Aorta (tissue), 5 donors: ENCODE results near the gene DPP10. TPM values are rescaled to one million over a fixed set of nuclear protein-coding genes. Genes with fewer than 3 reads are reported as not detected.

ENCODE experiments used
- ATAC-seq: fragments of 200-7000 bp; cut with Tn5 transposase; one replicate; pipeline ENCODE4 v1.9.1; 2022; ENCODE audit warnings: moderate library complexity; ENCODE audit not compliant: low FRiP score
- DNase-seq, 2 donors: peaks; one replicate each; pipeline ENCODE4 v3.0.0-alpha.2; 2020
- H3K27ac ChIP-seq, 2 donors: one replicate each; pipeline ENCODE4 v1.5.1; 2013; ENCODE audit warnings: low read length in 2 of 2, mild to moderate bottlenecking in 2 of 2, moderate library complexity in 2 of 2, control low read depth in 1 of 2, inconsistent platforms in 1 of 2, low read depth in 1 of 2
- H3K27me3 ChIP-seq, 2 donors: one replicate each; pipeline ENCODE4 v1.6.1; 2013; ENCODE audit warnings: control low read depth in 1 of 2, low read length in 1 of 2, mild to moderate bottlenecking in 1 of 2, moderate library complexity in 1 of 2; ENCODE audit not compliant: insufficient read depth in 2 of 2, control insufficient read depth in 1 of 2
- H3K36me3 ChIP-seq, 2 donors: one replicate each; pipeline ENCODE4 v1.6.1; 2013; ENCODE audit warnings: control low read depth in 1 of 2, low read length in 1 of 2, mild to moderate bottlenecking in 1 of 2; ENCODE audit not compliant: insufficient read depth in 2 of 2, control insufficient read depth in 1 of 2
- H3K4me1 ChIP-seq, 2 donors: one replicate each; pipeline ENCODE4 v1.6.1; 2013; ENCODE audit warnings: low read length in 2 of 2, control low read depth in 1 of 2, mild to moderate bottlenecking in 1 of 2, moderate library complexity in 1 of 2; ENCODE audit not compliant: insufficient read depth in 2 of 2, control insufficient read depth in 1 of 2
- H3K4me3 ChIP-seq, 2 donors: one replicate each; pipeline ENCODE4 v1.5.1; 2013; ENCODE audit warnings: low read length in 2 of 2, control low read depth in 1 of 2, mild to moderate bottlenecking in 1 of 2
- H3K9me3 ChIP-seq: one replicate; pipeline ENCODE4 v1.6.1; 2013; ENCODE audit warnings: mild to moderate bottlenecking, low read length; ENCODE audit not compliant: control insufficient read depth
- WGBS, 2 donors: extraction: QIAGEN DNeasy Blood & Tissue Kit; methylation state at CpG; one replicate each; pipeline ENCODE4 v1.1.7; 2013; 5-methylcytosine and 5-hydroxymethylcytosine counted together
- intact Hi-C, 2 donors: fragments of 100-400 bp; cut with DNase I; formaldehyde crosslinking; loops; one replicate each; pipeline versions ENCODE4 v1.14.2 to v1.15.0; 2022
- polyA plus RNA-seq, 2 donors: library from polyadenylated mRNA; stranded (reverse); fragments of 200-250 nt; gene quantifications; one replicate each; pipeline ENCODE4 v1.2.3, GENCODE V29; 2013
- total RNA-seq, 2 donors: library from RNA; stranded (reverse); fragmentation: NEBNext Ultra II Directional; extraction: Animal tissue kit (Norgen Biotek cat#: 25700); gene quantifications; one replicate each; pipeline ENCODE4 v1.2.1, GENCODE V29; 2021
- donor health status: healthy with polysubstance abuse.
- donor health status: Bipolar disorder and iron deficiency.
- donor health status: DM: no; HTN: no; CAD: no.
- donor health status: DM: no; HTN: no; CAD: no.
- donor health status: DM: yes; HTN: yes; CAD: no.

Gene DPP10
- total and polyA plus RNA-seq, 4 donors: 0.13 TPM; not detected in 3

DNA sequence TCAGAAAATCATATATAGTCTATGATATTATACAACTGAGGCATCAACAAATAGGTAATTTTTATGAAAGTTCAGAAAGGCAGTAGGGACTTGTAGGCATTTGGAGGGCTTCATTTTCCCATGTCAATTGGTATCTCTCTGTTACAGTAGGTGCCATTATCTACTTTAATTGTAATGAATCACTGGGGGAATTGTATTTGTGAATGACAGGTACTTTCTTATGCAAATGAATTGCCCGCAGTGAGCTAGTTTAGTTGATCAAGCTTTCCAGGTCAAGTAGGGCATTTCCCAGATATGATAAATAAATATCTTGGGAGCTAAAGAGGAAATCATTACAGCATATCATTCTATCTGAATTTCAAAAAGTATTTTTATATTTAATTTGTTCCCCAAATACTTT lies 1116.3 kb downstream of the DPP10 start:
- Histone ChIP-seq H3K27me3 (no peaks in the 10 kb centered on the region), H3K4me1 (no peaks in the 10 kb centered on the region), H3K36me3 (no peaks in the 10 kb centered on the region), H3K9me3 (no peaks in the 10 kb centered on the region), H3K27ac (no peak overlapping the region), H3K4me3 (no peak overlapping the region)
- DNase-seq: no peak
- ATAC-seq: no peak
- intact Hi-C loops: no loop called here
- WGBS, 2 donors: 24 to 25% methylated on average over 1 of the region's 1 CpG

- Histone ChIP-seq H3K4me3 (no peak overlapping the region), H3K27me3 (no peaks in the 10 kb centered on the region), H3K4me1 (no peaks in the 10 kb centered on the region), H3K9me3 (no peaks in the 10 kb centered on the region), H3K36me3 (no peaks in the 10 kb centered on the region), H3K27ac (no peak overlapping the region)
- WGBS, 2 donors: 52 to 66% methylated on average over 4 of the region's 4 CpGs
- intact Hi-C loops: no loop called here
- ATAC-seq (no peak), DNase-seq (no peak)
These were observed 1118.2 kb downstream of the DPP10 start for GRCh38 chr2:115560666-115561065.

DNA sequence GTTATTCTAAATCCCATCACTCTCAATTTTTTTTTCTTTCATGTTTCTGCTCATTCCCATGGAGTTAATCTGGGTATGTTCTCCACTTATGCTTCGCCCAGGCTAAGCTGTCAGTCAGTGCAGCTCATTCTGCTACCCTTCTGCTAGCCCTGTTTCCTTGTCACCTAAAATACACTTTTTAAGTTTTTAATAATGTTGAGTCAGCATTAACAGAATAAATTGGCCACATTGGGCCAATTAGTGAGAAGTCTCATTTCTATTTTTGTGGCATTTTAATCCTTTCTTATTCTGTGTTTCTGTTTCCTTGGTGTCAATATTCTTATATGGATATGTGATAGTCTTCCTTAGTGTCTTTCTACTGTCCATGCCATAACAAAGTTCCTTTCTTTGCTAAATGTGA lies 1126.2 kb downstream of the DPP10 start:
- H3K36me3 ChIP-seq: no peaks in the 10 kb centered on the region
- intact Hi-C loops: no loop called here
- DNase-seq: no peak
- no peaks in the 10 kb centered on the region for H3K9me3 ChIP-seq
- 58 to 61% methylated on average over 1 of the region's 1 CpG for WGBS, 2 donors
- no peak for ATAC-seq
- H3K27ac ChIP-seq: no peak overlapping the region
- no peaks in the 10 kb centered on the region for H3K27me3 ChIP-seq
- H3K4me1 ChIP-seq: no peaks in the 10 kb centered on the region
- no peak overlapping the region for H3K4me3 ChIP-seq

DNA sequence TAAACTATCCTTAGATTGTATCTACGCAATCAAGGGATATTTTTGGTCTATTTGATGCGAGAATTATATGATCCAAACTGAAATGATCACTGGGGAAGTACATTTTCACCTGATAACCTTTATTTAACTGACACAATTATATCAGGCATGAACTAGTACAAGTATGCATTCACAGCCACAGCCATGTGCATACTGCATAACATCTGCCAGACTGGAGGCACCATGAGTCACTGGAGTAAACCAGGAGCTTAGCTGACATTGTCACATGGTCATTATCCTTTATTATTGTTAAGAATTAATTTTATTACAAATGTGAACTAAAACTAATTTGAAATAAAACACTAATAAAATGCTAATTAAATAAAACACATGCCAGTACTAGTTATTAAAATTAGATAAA lies 1127.1 kb downstream of the DPP10 start:
- ATAC-seq (no peak), DNase-seq (no peak)
- no peaks in the 10 kb centered on the region for H3K4me1 ChIP-seq
- WGBS, 2 donors: 64 to 70% methylated on average over 2 of the region's 2 CpGs
- H3K27me3 ChIP-seq: no peaks in the 10 kb centered on the region
- H3K9me3 ChIP-seq: no peaks in the 10 kb centered on the region
- intact Hi-C loops: no loop called here
- H3K27ac ChIP-seq: no peak overlapping the region
- no peaks in the 10 kb centered on the region for H3K36me3 ChIP-seq
- H3K4me3 ChIP-seq: no peak overlapping the region

GRCh38 chr2:115572746-115573145 lies 1130.3 kb downstream of the DPP10 start:
- Histone ChIP-seq H3K27me3 (no peaks in the 10 kb centered on the region), H3K36me3 (no peaks in the 10 kb centered on the region), H3K9me3 (peaks cover 1% of the 10 kb centered on the region), H3K4me1 (no peaks in the 10 kb centered on the region), H3K27ac (no peak overlapping the region), H3K4me3 (no peak overlapping the region)
- no peak for DNase-seq
- no peak for ATAC-seq
- intact Hi-C loops: no loop called here

DNA sequence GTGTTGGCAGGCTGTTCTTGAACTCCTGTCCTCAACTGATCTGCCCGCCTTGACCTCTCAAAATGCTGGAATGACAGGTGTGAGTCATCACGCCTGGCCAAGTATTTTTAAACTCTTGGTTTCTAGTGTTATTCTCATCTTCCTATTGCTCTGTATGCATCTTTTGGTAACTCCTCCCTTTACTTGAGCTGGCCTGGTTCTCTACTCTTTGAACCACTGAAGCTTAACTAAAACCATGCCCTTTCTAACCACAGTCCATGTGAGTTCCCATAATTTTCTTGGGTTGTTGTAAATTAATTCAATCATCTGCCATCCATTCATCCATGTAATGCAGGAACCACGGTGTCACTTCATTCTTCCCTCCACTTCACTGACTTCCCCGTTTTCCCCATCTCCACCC lies 1131.3 kb downstream of the DPP10 start:
- intact Hi-C loops: no loop called here
- WGBS, 2 donors: 75 to 79% methylated on average over 4 of the region's 4 CpGs
- H3K4me1 ChIP-seq: no peaks in the 10 kb centered on the region
- ATAC-seq (no peak), DNase-seq (no peak)
- no peak overlapping the region for H3K27ac ChIP-seq
- peaks cover 1% of the 10 kb centered on the region for H3K9me3 ChIP-seq
- H3K4me3 ChIP-seq: no peak overlapping the region
- no peaks in the 10 kb centered on the region for H3K36me3 ChIP-seq
- no peaks in the 10 kb centered on the region for H3K27me3 ChIP-seq

DNA sequence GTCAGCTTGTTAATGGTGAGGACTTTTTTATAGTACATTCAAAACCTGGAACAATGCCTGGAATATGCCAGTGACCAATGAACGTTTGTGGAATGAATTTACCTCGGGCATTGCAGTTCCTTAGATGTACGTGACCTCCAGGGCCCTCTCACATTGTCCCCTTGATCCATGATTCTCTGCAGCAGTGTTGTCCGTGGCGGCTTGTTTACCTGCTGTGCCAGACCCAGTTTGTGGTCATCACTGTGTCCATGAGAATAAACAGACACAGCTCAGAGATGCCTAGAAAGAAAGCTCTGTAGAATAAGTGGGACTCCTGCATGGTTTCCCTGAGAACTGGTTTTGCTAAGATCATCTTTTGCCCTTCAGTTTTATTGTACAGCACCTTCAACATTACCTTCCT lies 1132.2 kb downstream of the DPP10 start:
- H3K4me1 ChIP-seq: no peaks in the 10 kb centered on the region
- H3K36me3 ChIP-seq: no peaks in the 10 kb centered on the region
- ATAC-seq (no peak), DNase-seq (no peak)
- intact Hi-C loops: no loop called here
- H3K27me3 ChIP-seq: no peaks in the 10 kb centered on the region
- 53 to 55% methylated on average over 5 of the region's 5 CpGs for WGBS, 2 donors
- peaks cover 1% of the 10 kb centered on the region for H3K9me3 ChIP-seq
- H3K27ac ChIP-seq: no peak overlapping the region
- H3K4me3 ChIP-seq: no peak overlapping the region

DNA sequence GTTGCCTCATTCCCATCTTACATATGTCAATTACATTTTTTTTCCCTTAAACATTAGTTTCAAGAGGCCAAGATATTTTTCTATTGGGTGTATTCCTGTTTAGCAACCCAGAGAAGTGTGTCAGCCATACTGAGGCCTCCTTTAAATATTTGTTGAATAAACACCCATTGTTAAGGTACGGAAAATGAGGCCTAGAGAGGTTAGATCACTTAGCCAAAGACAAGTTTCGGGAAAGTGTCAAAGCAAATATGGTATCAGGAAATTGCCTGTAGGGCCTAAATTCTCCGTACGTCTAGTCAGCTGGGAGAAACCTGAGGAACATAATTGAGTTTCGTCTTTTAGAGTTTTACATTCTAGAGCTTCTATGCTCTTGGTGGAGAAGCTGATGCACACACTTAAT lies 1138.3 kb downstream of the DPP10 start:
- DNase-seq (no peak), ATAC-seq (no peak)
- no peak overlapping the region for H3K4me3 ChIP-seq
- no peaks in the 10 kb centered on the region for H3K9me3 ChIP-seq
- 81 to 83% methylated on average over 5 of the region's 5 CpGs for WGBS, 2 donors
- H3K4me1 ChIP-seq: no peaks in the 10 kb centered on the region
- no peak overlapping the region for H3K27ac ChIP-seq
- no peaks in the 10 kb centered on the region for H3K27me3 ChIP-seq
- H3K36me3 ChIP-seq: no peaks in the 10 kb centered on the region
- intact Hi-C loops: no loop called here

DNA sequence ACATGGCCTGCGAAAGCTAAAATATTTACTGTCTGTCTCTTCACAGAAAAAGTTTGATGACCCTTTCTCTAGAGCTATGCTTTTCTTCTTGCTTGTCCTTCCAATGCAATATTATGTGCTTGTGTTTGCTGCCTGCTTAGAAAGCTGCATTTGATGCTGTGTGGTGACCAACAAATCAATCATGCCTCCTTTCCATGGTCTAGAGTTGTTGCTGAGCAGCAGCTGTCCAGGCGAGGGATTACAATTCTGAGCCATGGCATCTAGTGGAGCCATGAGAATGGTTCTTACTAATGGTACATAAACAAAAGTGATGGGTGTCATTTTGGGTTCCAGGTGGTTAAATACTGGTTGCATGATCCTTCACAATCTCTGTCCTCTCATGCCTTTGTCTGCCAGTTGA lies 1142.1 kb downstream of the DPP10 start:
- whole genome bisulfite sequencing, 2 donors: 75 to 86% methylated on average over 2 of the region's 2 CpGs
- no peaks in the 10 kb centered on the region for H3K9me3 ChIP-seq
- no peaks in the 10 kb centered on the region for H3K27me3 ChIP-seq
- no peak overlapping the region for H3K27ac ChIP-seq
- H3K4me1 ChIP-seq: no peaks in the 10 kb centered on the region
- ATAC-seq (no peak), DNase-seq (no peak)
- no peak overlapping the region for H3K4me3 ChIP-seq
- no peaks in the 10 kb centered on the region for H3K36me3 ChIP-seq
- intact Hi-C loops: no loop called here
